Measurements from ENCODE around the gene MZB1.

The MZB1 gene

DNA sequence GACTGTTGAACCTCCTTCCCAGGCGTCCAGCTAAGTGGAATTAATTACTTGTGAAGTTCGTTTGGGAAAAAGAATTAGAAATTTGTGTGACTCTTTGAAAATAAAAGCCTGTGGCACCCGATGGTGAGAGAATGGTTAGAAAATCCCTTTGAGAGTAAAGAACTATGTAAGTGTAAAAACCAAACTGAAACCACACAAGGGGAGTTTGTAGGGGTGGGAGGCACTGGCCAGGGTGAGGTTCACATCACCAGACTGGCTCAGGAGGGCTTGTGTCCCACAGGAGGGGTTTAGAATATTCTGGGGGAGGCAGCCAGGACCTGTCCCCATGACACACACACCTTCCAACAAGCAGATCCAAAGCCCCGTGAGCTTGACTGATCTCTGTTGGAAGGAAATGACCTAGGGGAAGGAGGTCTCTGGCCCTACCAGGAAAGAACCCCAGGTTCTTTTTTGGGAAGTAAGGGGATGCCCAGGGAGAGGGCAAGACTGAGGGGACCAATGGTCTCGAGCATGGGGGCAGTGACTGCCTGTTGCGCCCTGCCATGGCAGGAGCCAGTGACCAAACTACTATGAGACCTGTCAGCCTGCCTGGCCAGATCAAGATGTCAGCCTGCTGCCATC is 9.9 kb upstream of the MZB1 start:
- H2AFZ ChIP-seq (ENCODE audit: low read depth): no peak overlapping the region
- peaks cover 35% of the 10 kb centered on the region for H3K4me1 ChIP-seq (ENCODE audit: low read depth, poor library complexity, severe bottlenecking)
- H3K9ac ChIP-seq: no peak overlapping the region
- peaks cover 6% of the 10 kb centered on the region for H3K79me2 ChIP-seq (ENCODE audit: insufficient read depth, low read depth)
- H4K20me1 ChIP-seq (ENCODE audit: insufficient read depth): no peaks in the 10 kb centered on the region
- TF ChIP-seq, protein P1, sequence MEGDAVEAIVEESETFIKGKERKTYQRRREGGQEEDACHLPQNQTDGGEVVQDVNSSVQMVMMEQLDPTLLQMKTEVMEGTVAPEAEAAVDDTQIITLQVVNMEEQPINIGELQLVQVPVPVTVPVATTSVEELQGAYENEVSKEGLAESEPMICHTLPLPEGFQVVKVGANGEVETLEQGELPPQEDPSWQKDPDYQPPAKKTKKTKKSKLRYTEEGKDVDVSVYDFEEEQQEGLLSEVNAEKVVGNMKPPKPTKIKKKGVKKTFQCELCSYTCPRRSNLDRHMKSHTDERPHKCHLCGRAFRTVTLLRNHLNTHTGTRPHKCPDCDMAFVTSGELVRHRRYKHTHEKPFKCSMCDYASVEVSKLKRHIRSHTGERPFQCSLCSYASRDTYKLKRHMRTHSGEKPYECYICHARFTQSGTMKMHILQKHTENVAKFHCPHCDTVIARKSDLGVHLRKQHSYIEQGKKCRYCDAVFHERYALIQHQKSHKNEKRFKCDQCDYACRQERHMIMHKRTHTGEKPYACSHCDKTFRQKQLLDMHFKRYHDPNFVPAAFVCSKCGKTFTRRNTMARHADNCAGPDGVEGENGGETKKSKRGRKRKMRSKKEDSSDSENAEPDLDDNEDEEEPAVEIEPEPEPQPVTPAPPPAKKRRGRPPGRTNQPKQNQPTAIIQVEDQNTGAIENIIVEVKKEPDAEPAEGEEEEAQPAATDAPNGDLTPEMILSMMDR (conservative IDR thresholded peaks at IDR 0.05; ENCODE audit: low read depth, low read length): no peak
- H3K36me3 ChIP-seq (ENCODE audit: insufficient read depth): no peaks in the 10 kb centered on the region
- no peak overlapping the region for H3K4me3 ChIP-seq (IDR thresholded peaks at IDR 0.05; ENCODE audit: insufficient read depth, low read depth, low read length)
- H3K4me2 ChIP-seq: no peak overlapping the region
- no peaks in the 10 kb centered on the region for H3K27me3 ChIP-seq (ENCODE audit: insufficient read depth, low read depth)
- H3K27ac ChIP-seq: no peak overlapping the region; the same call in 1 of the 2 replicates

DNA sequence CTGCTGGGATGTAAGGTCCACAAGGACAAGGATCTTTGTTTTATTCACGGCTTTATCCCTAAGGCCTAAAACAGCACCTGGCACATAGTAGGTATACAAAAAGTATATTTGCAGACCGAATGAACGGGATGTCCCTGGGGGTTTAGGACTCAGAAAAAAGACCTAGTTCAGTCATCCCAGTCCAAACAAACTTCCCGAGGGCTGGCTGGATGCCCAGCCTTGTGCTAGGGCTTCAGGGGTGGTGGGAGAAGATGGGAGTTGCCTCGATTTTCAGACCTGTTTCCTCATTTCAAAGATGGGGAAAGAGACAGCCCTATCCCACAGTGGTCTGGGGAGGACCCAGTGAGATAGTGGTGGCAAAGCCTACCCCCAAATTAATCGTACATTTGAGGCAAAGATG is 8.2 kb upstream of the MZB1 start:
- Histone ChIP-seq H3K27ac (no peak overlapping the region), H3K9ac (no peak overlapping the region), H3K4me1 (ENCODE audit: low read depth, poor library complexity, severe bottlenecking) (peaks cover 23% of the 10 kb centered on the region), H3K4me2 (no peak overlapping the region), H3K79me2 (ENCODE audit: insufficient read depth, low read depth) (peaks cover 23% of the 10 kb centered on the region), H2AFZ (ENCODE audit: low read depth) (no peak overlapping the region), H3K27me3 (ENCODE audit: insufficient read depth, low read depth) (no peaks in the 10 kb centered on the region), H3K36me3 (ENCODE audit: insufficient read depth) (no peaks in the 10 kb centered on the region), H3K4me3 (IDR thresholded peaks at IDR 0.05; ENCODE audit: insufficient read depth, low read depth, low read length) (no peak overlapping the region), H4K20me1 (ENCODE audit: insufficient read depth) (no peaks in the 10 kb centered on the region)
- TF ChIP-seq, protein P1 (conservative IDR thresholded peaks at IDR 0.05; ENCODE audit: low read depth, low read length): no peak

DNA sequence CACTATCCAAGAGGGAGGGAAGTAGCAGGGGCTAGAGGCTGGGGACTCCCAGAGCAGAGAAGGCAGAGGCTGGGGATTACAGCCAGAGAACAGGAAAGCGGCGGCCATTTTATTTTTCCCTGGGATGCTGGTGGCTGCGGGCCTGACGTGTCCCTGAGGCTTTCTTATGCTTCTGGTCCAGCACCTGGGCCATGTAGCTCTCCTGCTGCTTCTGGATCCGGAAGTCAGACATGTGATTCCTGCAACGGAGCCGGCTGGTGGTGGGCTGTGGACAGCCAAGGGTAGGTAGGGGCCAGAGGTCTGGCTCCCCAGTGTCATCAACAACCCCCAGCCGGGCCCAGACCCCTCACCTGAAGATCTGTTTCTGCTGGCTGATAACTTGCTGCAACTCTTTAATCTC is 7.0 kb upstream of the MZB1 start:
- no peak overlapping the region for H3K4me3 ChIP-seq (IDR thresholded peaks at IDR 0.05; ENCODE audit: insufficient read depth, low read depth, low read length)
- TF ChIP-seq, protein P1 (conservative IDR thresholded peaks at IDR 0.05; ENCODE audit: low read depth, low read length): no peak
- no peaks in the 10 kb centered on the region for H3K36me3 ChIP-seq (ENCODE audit: insufficient read depth)
- H4K20me1 ChIP-seq (ENCODE audit: insufficient read depth): no peaks in the 10 kb centered on the region
- no peak overlapping the region; the same call in 1 of the 2 replicates for H3K4me2 ChIP-seq
- peaks cover 18% of the 10 kb centered on the region for H3K4me1 ChIP-seq (ENCODE audit: low read depth, poor library complexity, severe bottlenecking)
- no peak overlapping the region for H3K27ac ChIP-seq
- no peak overlapping the region for H2AFZ ChIP-seq (ENCODE audit: low read depth)
- H3K9ac ChIP-seq: no peak overlapping the region
- no peaks in the 10 kb centered on the region for H3K27me3 ChIP-seq (ENCODE audit: insufficient read depth, low read depth)
- peaks cover 27% of the 10 kb centered on the region for H3K79me2 ChIP-seq (ENCODE audit: insufficient read depth, low read depth)

DNA sequence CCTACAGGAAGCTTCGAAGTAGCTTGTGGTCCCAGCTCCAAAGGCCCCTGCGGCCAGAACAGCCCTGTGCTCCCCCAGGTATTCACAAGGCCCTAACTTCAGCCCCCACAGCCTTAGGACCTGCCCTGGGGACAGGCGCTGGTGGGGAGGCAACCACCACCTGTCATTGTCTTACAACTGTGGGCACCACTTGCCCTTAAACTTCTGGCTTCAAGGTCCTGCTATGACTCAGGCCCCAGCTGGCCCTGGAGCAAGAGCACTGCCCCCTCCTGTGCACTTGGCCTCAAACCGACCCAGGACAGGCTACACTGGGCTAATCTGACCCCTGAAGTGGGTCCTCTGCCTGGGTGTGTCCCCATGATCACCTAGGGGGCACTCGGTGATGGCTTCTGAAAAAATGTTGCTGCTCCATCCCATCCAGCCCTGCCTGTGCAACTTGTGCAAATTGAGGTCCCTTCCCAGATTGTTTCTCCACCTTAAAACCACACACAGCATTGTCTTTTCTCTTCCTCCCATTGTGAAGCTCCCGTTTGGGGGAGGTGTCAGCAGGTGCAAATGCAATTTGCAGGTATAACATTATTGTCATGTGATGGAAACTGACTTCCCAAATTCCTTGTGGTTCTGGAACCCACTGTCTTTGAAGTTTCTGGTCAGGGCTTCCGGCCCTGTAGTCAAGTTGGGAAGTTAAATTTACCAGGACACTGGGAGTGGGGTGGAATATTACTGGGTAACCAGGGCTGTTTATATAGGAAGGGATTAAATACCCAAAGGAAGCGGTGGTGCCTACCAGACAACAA is 6.3 kb upstream of the MZB1 start:
- H3K9ac ChIP-seq: no peak overlapping the region
- H3K27me3 ChIP-seq (ENCODE audit: insufficient read depth, low read depth): no peaks in the 10 kb centered on the region
- H3K36me3 ChIP-seq (ENCODE audit: insufficient read depth): no peaks in the 10 kb centered on the region
- H4K20me1 ChIP-seq (ENCODE audit: insufficient read depth): no peaks in the 10 kb centered on the region
- H3K4me1 ChIP-seq (ENCODE audit: low read depth, poor library complexity, severe bottlenecking): peaks cover 24% of the 10 kb centered on the region
- no peak overlapping the region for H2AFZ ChIP-seq (ENCODE audit: low read depth)
- peaks cover 33% of the 10 kb centered on the region for H3K79me2 ChIP-seq (ENCODE audit: insufficient read depth, low read depth)
- H3K4me3 ChIP-seq (IDR thresholded peaks at IDR 0.05; ENCODE audit: insufficient read depth, low read depth, low read length): no peak overlapping the region
- H3K27ac ChIP-seq: no peak overlapping the region
- H3K4me2 ChIP-seq: peak overlapping the region; percentile 8; the same call in 1 of the 2 replicates
- TF ChIP-seq, protein P1 (conservative IDR thresholded peaks at IDR 0.05; ENCODE audit: low read depth, low read length): no peak
